Heart right ventricle (tissue), 16 donors: ENCODE data around the gene RAP1GAP2. TPM values are rescaled to one million over a fixed set of nuclear protein-coding genes. Genes with fewer than 3 reads are reported as not detected.

Experiments used
- ATAC-seq, 8 donors: fragments of 200-7000 bp; cut with Tn5 transposase; one replicate each; pipeline ENCODE4 v1.9.1; 2020; ENCODE audit warnings: mild to moderate bottlenecking in 8 of 8, moderate library complexity in 8 of 8, moderate number of reproducible peaks in 1 of 8
- DNase-seq, 2 donors: peaks; one replicate each; pipeline ENCODE4 v3.0.0-alpha.2; 2020
- H3K27ac ChIP-seq, 10 donors: fragments of 200-600 bp; sonication (generic) in 2 of 10; one replicate each; pipeline versions ENCODE4 v1.5.0 to v1.8.0; 2020 to 2022; ENCODE audit warnings: mild to moderate bottlenecking in 3 of 10
- H3K27me3 ChIP-seq, 7 donors: fragments of 200-600 bp; one replicate each; pipeline ENCODE4 v1.8.0; 2021 to 2022; ENCODE audit warnings: mild to moderate bottlenecking in 2 of 7
- H3K36me3 ChIP-seq, 9 donors: fragments of 200-600 bp; sonication (generic) in 1 of 9; one replicate each; pipeline versions ENCODE4 v1.5.0 to v1.8.0; 2020 to 2022; ENCODE audit warnings: mild to moderate bottlenecking in 2 of 9
- H3K4me1 ChIP-seq, 9 donors: fragments of 200-600 bp; sonication (generic) in 1 of 9; one replicate each; pipeline versions ENCODE4 v1.5.0 to v1.8.0; 2020 to 2022; ENCODE audit warnings: mild to moderate bottlenecking in 4 of 9
- H3K4me3 ChIP-seq, 10 donors: fragments of 200-600 bp; sonication (generic) in 2 of 10; one replicate each; pipeline versions ENCODE4 v1.5.0 to v1.8.0; 2020 to 2022; ENCODE audit warnings: mild to moderate bottlenecking in 7 of 10, moderate library complexity in 2 of 10
- H3K9me3 ChIP-seq, 11 donors: fragments of 200-600 bp in 10 of 11; sonication (generic) in 2 of 11; one replicate each; pipeline versions ENCODE4 v1.5.0 to v1.8.0; 2013 to 2022; ENCODE audit warnings: mild to moderate bottlenecking in 2 of 11, control low read depth in 1 of 11, moderate library complexity in 1 of 11
- WGBS, 2 donors: extraction: QIAGEN DNeasy Blood & Tissue Kit; methylation state at CpG; one replicate each; pipeline ENCODE4 v1.1.7; 2013; ENCODE audit warnings: inconsistent platforms in 1 of 2; 5-methylcytosine and 5-hydroxymethylcytosine counted together
- intact Hi-C, 10 donors: fragments of 100-400 bp; cut with DNase I; formaldehyde crosslinking; loops; one replicate each; pipeline versions ENCODE4 v1.11.1 to v1.14.2; 2022
- polyA plus RNA-seq, 2 donors: library from polyadenylated mRNA; stranded (reverse); fragments of 200-250 nt; gene quantifications; one replicate each; pipeline ENCODE4 v1.2.3, GENCODE V29; 2013
- total RNA-seq, 10 donors: library from RNA; stranded (reverse); fragmentation: NEBNext Ultra II Directional in 3 of 10; extraction: Animal tissue kit (Norgen Biotek cat#: 25700) in 3 of 10; gene quantifications; one replicate each; pipeline versions ENCODE4 v1.2.1 to v1.2.4, GENCODE V29; 2021 to 2023
- TF ChIP-seq, protein P1 (sequence below), 9 donors: fragments of 200-600 bp; sonication (generic) in 2 of 9; IDR thresholded peaks; one replicate each; pipeline versions ENCODE4 v1.5.0 to v1.8.0; 2021 to 2022; ENCODE audit warnings: antibody characterized with exemption in 9 of 9, mild to moderate bottlenecking in 5 of 9, moderate library complexity in 1 of 9
- donor health status: Arrhythmogenic right ventricular cardiomyopathy.
- donor health status: ischemic (EF 13 %, LVEDD 7.1; RV severe dilation, severe dysfunction).
- donor health status: healthy with polysubstance abuse.
- donor health status: DM: no; HTN: yes; CAD: no.
- donor health status: DM: no; HTN: no; CAD: no.
- donor health status: ischemic (EF 25% LVEDD 6.9; RV normal size, moderate dysfunction).
- donor health status: ischemic (EF 25% LVEDD 5.7; RV mildly dilated, moderate dysfunction).
- donor health status: healthy.
- donor health status: DM: yes; HTN: yes; CAD: no.
- donor health status: Ischemic cardiomyopathy.
- donor health status: ischemic (EF 35%, LVEDD 5.7; RV mildly dilated, moderate dysfunction).
- donor health status: nonischemic (EF 11% LVEDD 7.7; RV severe dilation, severe dysfunction).
- donor health status: DM: yes; HTN: yes; CAD: no.
- donor health status: PGD.
- donor health status: ischemic (EF 29% LVEDD 5.4; RV normal size, mild dysfunction).
- donor health status: nonischemic (EF 23%, LVEDD 6.1; RV moderate dilation, normal function).

RAP1GAP2 gene
- total and polyA plus RNA-seq, 12 donors, result 9.5 to 51.3 (median 34.6) TPM

DNA sequence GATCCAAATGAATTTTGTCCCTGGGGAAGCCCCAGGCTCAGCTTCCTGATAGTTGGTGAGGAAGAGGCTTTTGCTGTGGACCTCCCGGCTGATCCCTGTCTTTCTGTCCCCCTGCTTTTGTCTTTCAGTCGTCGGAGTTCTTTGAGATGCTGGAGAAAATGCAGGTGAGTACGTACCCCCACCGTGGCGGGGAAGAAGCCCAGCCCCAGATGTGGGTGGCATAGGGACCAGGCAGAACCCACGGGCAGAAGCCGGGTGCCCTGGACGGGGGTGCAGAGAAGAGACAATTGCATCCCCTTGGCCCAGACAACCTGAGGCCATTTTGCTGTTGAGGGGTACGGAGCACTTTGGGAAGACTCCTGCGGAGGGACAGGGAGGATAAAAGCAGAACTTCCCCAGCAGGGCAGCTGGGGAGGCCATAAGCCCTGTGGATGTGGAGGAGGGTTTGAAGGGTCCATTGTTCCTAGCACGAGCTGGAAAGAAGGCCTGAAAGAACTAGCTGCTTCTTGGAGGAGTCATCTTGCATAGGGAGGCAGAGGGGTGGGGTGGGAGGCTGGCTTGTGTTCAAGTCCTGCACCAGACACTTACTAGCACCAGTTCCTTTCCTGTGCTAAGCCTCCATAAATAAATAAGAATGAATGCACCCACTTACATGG, 161.5 kb downstream of the RAP1GAP2 start:
- H3K27ac ChIP-seq, result no peak overlapping the region
- intact Hi-C loops, result no loop called here
- peaks cover 0 to 27% (median 0%) of the 10 kb centered on the region in 9 donors for H3K4me1 ChIP-seq
- H3K4me3 ChIP-seq, result no peak overlapping the region
- H3K36me3 ChIP-seq, result no peaks in the 10 kb centered on the region
- ATAC-seq, result no peak
- DNase-seq, result no peak
- H3K9me3 ChIP-seq, result no peaks in the 10 kb centered on the region
- H3K27me3 ChIP-seq, result no peaks in the 10 kb centered on the region
- TF ChIP-seq, protein P1, sequence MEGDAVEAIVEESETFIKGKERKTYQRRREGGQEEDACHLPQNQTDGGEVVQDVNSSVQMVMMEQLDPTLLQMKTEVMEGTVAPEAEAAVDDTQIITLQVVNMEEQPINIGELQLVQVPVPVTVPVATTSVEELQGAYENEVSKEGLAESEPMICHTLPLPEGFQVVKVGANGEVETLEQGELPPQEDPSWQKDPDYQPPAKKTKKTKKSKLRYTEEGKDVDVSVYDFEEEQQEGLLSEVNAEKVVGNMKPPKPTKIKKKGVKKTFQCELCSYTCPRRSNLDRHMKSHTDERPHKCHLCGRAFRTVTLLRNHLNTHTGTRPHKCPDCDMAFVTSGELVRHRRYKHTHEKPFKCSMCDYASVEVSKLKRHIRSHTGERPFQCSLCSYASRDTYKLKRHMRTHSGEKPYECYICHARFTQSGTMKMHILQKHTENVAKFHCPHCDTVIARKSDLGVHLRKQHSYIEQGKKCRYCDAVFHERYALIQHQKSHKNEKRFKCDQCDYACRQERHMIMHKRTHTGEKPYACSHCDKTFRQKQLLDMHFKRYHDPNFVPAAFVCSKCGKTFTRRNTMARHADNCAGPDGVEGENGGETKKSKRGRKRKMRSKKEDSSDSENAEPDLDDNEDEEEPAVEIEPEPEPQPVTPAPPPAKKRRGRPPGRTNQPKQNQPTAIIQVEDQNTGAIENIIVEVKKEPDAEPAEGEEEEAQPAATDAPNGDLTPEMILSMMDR (IDR thresholded peaks at IDR 0.05), result no peak
- 91% methylated on average over 12 of the region's 12 CpGs for WGBS, 2 donors

DNA sequence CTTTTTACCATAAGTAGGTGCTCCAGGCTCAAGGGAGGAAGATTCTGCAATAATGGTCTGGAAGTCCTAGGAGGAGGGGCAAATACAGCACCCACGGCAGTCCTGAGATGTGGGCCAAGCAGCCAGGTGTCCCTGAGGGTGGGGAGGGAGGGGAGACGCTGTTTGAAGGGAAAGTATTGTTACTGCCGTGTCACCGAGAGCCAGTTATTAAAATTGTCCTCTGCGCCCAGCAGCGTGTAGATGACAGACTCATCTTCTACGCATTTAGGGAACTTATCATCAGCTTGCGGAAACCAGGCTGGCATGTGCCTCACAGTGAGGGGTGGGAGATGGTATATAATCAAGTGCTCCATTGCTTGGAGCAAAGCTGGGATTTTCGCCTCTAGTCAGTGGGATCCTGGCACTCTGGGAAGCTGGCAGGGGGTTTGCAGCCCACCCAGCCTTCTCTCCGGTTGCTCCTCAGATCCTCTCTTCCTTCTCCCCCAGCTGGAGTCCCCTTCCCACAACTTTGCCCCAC, 162.5 kb downstream of the RAP1GAP2 start:
- Histone ChIP-seq H3K27me3 (no peaks in the 10 kb centered on the region), H3K27ac (no peak overlapping the region), H3K9me3 (no peaks in the 10 kb centered on the region), H3K4me1 (peaks cover 0 to 27% (median 0%) of the 10 kb centered on the region in 9 donors), H3K36me3 (no peaks in the 10 kb centered on the region), H3K4me3 (no peak overlapping the region)
- no peak for ATAC-seq
- no peak for DNase-seq
- intact Hi-C loops, result no loop called here
- TF ChIP-seq, protein P1 (IDR thresholded peaks at IDR 0.05), result no peak
- WGBS, 2 donors, result 88 to 89% methylated on average over 10 of the region's 10 CpGs

DNA sequence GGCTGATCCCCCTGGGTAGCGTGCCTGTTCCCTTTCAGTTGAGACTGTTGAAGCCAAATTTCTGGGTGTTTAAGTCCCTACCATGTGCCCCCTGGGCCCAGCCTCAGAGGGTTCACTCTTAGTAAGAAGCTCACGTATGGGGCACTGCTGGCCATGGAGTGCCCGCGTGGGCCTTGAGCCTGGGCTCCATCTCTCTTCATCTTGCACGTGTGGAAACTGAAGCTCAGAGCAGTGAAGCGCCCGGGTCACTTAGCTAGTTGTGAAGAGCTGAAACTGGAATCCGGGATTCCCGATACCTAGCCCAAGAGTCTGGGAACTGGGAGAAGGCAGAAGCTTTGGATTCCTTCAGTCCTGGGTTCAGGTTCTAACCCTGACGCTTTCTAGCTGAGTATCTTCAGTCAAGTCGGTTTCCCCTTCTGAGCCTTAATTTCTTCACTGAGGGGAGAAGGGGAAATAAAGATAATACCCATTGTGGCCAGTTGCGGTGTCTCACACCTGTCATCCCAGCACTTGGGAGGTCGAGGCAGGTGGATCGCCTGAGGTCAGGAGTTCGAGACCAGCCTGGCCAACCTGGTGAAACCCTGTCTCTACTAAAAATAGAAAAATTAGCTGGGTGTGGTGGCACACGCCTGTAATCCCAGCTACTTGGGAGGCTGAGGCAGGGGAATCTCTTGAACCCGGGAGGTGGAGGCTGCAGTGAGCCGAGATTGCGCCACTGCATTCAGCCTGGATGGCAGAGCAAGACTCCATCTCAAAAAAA, 163.3 kb downstream of the RAP1GAP2 start:
- intact Hi-C loops, result no loop called here
- Histone ChIP-seq H3K4me1 (peaks cover 0 to 27% (median 0%) of the 10 kb centered on the region in 9 donors), H3K27me3 (no peaks in the 10 kb centered on the region), H3K4me3 (no peak overlapping the region), H3K36me3 (no peaks in the 10 kb centered on the region), H3K27ac (no peak overlapping the region), H3K9me3 (no peaks in the 10 kb centered on the region)
- DNase-seq, result no peak
- no peak for ATAC-seq
- WGBS, 2 donors, result 96 to 97% methylated on average over 19 of the region's 19 CpGs
- TF ChIP-seq, protein P1 (IDR thresholded peaks at IDR 0.05), result no peak

DNA sequence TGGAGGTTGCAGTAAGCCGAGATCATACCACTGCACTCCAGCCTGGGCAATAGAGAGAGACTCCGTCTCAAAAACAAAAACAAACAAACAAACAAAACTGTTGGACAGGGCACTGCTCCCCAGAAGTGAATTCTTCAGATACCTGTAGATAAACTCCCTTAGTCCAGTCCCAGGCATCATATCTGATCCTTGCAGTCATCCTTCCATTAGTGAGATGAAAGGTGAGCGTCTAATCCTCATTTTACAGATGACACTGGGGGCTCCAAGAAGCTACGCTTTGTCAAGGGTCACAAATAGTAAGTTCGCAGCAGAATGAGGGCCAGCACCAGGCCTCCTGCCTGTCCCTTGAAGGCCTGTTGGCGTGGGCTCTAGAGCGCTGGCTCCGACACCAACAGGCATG, 165.2 kb downstream of the RAP1GAP2 start:
- Histone ChIP-seq H3K36me3 (peaks cover 0 to 13% (median 0%) of the 10 kb centered on the region in 9 donors), H3K4me3 (no peak overlapping the region), H3K9me3 (no peaks in the 10 kb centered on the region), H3K4me1 (peaks cover 0 to 21% (median 11%) of the 10 kb centered on the region in 9 donors), H3K27me3 (no peaks in the 10 kb centered on the region), H3K27ac (no peak overlapping the region)
- DNase-seq (no peak), ATAC-seq (no peak)
- intact Hi-C loops, result no loop called here
- TF ChIP-seq, protein P1 (IDR thresholded peaks at IDR 0.05), result no peak
- 95 to 96% methylated on average over 8 of the region's 8 CpGs for WGBS, 2 donors
